Measurements from ENCODE around the gene GTF2F1.

DNA sequence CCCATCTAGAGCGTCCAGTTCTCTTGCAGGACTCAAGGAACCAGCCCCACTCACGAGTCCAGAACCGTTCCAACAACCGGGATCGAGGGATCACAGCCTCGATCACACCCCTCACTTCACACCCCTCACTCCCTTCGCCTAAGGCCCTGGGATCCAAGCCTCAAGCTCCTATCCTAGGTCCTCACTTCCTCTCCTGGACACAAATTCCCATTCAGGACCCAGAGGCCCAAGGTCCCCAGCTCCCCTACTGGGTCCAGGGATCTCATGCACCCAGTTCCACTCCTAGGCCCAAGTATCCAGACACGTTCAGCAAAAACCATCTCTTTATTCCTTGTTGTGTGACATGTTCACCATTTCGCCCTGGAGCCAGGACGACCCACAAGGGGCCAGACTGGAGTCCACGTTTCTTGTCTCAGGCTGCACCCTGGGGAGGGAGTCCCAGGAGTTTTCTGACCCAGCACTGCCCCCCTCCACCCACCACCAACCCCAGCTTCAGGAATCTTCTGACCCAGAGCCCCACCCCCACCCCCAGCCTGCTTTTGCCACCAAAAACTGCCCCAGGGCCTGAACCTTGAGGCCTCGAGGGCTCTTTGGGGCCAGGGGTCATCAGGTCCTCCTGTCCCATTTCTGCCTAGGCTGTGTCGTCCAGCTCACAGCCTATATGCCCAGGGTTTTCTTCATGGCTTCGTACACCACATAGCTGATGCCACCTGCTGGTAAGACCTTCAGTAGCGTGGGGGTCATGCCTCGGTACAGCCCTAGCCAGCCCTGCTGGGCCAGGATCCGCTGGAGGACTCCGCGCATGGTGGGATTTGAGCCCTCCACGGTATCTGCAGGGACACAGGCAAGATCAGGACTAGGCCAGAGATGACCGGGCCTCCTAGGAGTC lies 33.0 kb upstream of the GTF2F1 start:
- TF ChIP-seq SP1 (IDR thresholded peaks at IDR 0.05), result no peak
- TF ChIP-seq TAF1 (conservative IDR thresholded peaks at IDR 0.05), result no peak
- TF ChIP-seq, protein P1, sequence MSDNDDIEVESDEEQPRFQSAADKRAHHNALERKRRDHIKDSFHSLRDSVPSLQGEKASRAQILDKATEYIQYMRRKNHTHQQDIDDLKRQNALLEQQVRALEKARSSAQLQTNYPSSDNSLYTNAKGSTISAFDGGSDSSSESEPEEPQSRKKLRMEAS (IDR thresholded peaks at IDR 0.05), result no peak
- TF ChIP-seq, protein P2, sequence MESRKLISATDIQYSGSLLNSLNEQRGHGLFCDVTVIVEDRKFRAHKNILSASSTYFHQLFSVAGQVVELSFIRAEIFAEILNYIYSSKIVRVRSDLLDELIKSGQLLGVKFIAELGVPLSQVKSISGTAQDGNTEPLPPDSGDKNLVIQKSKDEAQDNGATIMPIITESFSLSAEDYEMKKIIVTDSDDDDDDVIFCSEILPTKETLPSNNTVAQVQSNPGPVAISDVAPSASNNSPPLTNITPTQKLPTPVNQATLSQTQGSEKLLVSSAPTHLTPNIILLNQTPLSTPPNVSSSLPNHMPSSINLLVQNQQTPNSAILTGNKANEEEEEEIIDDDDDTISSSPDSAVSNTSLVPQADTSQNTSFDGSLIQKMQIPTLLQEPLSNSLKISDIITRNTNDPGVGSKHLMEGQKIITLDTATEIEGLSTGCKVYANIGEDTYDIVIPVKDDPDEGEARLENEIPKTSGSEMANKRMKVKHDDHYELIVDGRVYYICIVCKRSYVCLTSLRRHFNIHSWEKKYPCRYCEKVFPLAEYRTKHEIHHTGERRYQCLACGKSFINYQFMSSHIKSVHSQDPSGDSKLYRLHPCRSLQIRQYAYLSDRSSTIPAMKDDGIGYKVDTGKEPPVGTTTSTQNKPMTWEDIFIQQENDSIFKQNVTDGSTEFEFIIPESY (IDR thresholded peaks at IDR 0.05), result no peak
- TF ChIP-seq, protein P3, sequence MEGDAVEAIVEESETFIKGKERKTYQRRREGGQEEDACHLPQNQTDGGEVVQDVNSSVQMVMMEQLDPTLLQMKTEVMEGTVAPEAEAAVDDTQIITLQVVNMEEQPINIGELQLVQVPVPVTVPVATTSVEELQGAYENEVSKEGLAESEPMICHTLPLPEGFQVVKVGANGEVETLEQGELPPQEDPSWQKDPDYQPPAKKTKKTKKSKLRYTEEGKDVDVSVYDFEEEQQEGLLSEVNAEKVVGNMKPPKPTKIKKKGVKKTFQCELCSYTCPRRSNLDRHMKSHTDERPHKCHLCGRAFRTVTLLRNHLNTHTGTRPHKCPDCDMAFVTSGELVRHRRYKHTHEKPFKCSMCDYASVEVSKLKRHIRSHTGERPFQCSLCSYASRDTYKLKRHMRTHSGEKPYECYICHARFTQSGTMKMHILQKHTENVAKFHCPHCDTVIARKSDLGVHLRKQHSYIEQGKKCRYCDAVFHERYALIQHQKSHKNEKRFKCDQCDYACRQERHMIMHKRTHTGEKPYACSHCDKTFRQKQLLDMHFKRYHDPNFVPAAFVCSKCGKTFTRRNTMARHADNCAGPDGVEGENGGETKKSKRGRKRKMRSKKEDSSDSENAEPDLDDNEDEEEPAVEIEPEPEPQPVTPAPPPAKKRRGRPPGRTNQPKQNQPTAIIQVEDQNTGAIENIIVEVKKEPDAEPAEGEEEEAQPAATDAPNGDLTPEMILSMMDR (IDR thresholded peaks at IDR 0.05; ENCODE audit: low read depth, low read length, missing input control), result no peak
- no peak for TF ChIP-seq GABPA (IDR thresholded peaks at IDR 0.05 in 1 of 2, conservative IDR thresholded peaks at IDR 0.05 in 1 of 2)
- TF ChIP-seq RXRA (IDR thresholded peaks at IDR 0.05), result no peak
- TF ChIP-seq YY1 (IDR thresholded peaks at IDR 0.05), result no peak
- TF ChIP-seq, protein P4, sequence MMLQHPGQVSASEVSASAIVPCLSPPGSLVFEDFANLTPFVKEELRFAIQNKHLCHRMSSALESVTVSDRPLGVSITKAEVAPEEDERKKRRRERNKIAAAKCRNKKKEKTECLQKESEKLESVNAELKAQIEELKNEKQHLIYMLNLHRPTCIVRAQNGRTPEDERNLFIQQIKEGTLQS (IDR thresholded peaks at IDR 0.05), result no peak
- TF ChIP-seq RAD21 (IDR thresholded peaks at IDR 0.05), result no peak
- TF ChIP-seq, protein P5, sequence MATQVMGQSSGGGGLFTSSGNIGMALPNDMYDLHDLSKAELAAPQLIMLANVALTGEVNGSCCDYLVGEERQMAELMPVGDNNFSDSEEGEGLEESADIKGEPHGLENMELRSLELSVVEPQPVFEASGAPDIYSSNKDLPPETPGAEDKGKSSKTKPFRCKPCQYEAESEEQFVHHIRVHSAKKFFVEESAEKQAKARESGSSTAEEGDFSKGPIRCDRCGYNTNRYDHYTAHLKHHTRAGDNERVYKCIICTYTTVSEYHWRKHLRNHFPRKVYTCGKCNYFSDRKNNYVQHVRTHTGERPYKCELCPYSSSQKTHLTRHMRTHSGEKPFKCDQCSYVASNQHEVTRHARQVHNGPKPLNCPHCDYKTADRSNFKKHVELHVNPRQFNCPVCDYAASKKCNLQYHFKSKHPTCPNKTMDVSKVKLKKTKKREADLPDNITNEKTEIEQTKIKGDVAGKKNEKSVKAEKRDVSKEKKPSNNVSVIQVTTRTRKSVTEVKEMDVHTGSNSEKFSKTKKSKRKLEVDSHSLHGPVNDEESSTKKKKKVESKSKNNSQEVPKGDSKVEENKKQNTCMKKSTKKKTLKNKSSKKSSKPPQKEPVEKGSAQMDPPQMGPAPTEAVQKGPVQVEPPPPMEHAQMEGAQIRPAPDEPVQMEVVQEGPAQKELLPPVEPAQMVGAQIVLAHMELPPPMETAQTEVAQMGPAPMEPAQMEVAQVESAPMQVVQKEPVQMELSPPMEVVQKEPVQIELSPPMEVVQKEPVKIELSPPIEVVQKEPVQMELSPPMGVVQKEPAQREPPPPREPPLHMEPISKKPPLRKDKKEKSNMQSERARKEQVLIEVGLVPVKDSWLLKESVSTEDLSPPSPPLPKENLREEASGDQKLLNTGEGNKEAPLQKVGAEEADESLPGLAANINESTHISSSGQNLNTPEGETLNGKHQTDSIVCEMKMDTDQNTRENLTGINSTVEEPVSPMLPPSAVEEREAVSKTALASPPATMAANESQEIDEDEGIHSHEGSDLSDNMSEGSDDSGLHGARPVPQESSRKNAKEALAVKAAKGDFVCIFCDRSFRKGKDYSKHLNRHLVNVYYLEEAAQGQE (IDR thresholded peaks at IDR 0.05), result no peak

Measured in liver (tissue), 3 donors.